HepG2 (cell line): ENCODE measurements around the gene AGER. TPM values are rescaled to one million over a fixed set of nuclear protein-coding genes. Genes with fewer than 3 reads are reported as not detected.

Experiments used
- ATAC-seq: fragments of 200-7000 bp; cut with Tn5 transposase; 3 replicates; pipeline ENCODE4 v1.9.1; 2020; ENCODE audit warnings: mild to moderate bottlenecking, moderate library complexity
- BruUV-seq: library from RNA; stranded (reverse); fragments of 400-500 nt; replicated peaks from 2 replicates; lab custom pipeline; 2021; lab: Mats Ljungman, UMichigan
- CTCF ChIA-PET: fragments of 300-600 bp; formaldehyde crosslinking; extraction: SDS; loops from one replicate; lab custom pipeline; 2021; ENCODE audit warnings: low total read pairs, inconsistent platforms, low intra/inter-chr PET ratio; lab: Yijun Ruan, JAX
- POLR2A ChIA-PET: fragments of 350-600 bp; sonication (Branson Sonifier 250); formaldehyde crosslinking; loops from one replicate; lab custom pipeline; 2020; ENCODE audit warnings: antibody characterized with exemption, inconsistent platforms; lab: Yijun Ruan, JAX
- DNase-seq: peaks from one replicate; pipeline ENCODE4 v3.0.0-alpha.2; 2015; ENCODE audit warnings: low spot score
- FAIRE-seq: peaks from 3 replicates; lab custom pipeline; 2011; peaks lifted over from hg19 to GRCh38; lab: Jason Lieb, UNC
- H2AFZ ChIP-seq: one replicate; pipeline ENCODE4 v1.6.1; 2011; ENCODE audit warnings: low read length, inconsistent platforms
- H3K27ac ChIP-seq: fragments of 300-600 bp; 3 replicates; pipeline ENCODE4 v1.8.0; 2011; ENCODE audit warnings: mixed run types, mild to moderate bottlenecking, mixed read lengths, low read length, inconsistent platforms; ENCODE audit not compliant: insufficient read depth; ENCODE audit errors: extremely low read length
- H3K27me3 ChIP-seq, 2 experiments: fragments of 200-600 bp in 1 of 2; 2 replicates in 1 of 2; 3 replicates in 1 of 2; pipeline versions ENCODE4 v1.6.0 to v1.8.0; 2011; ENCODE audit warnings: low read length in 2 of 2, mild to moderate bottlenecking in 2 of 2, moderate library complexity in 2 of 2, inconsistent platforms in 1 of 2; ENCODE audit not compliant: insufficient read depth in 2 of 2, control insufficient read depth in 1 of 2
- H3K36me3 ChIP-seq, 2 experiments: fragments of 200-600 bp in 1 of 2; replicated peaks in 1 of 2; 2 replicates in 1 of 2; 3 replicates in 1 of 2; pipeline versions ENCODE4 v1.5.1 to v1.8.0; 2011; ENCODE audit warnings: low read length in 2 of 2, inconsistent platforms in 1 of 2; ENCODE audit not compliant: insufficient read depth in 2 of 2, control insufficient read depth in 1 of 2
- H3K4me1 ChIP-seq: 2 replicates; pipeline ENCODE4 v1.5.1; 2012; ENCODE audit warnings: low read length, inconsistent platforms; ENCODE audit not compliant: insufficient read depth
- H3K4me2 ChIP-seq: 2 replicates; pipeline ENCODE4 v1.6.0; 2011; ENCODE audit warnings: low read depth, low read length, inconsistent platforms
- H3K4me3 ChIP-seq, 3 experiments: fragments of 200-600 bp in 1 of 3; sonication (generic), shearing (Covaris generic) in 1 of 3; replicated peaks in 1 of 3; 2 replicates each; pipeline ENCODE4 v1.5.1; 2011 to 2016; ENCODE audit warnings: low read length in 3 of 3, inconsistent platforms in 2 of 3, low read depth in 2 of 3, mild to moderate bottlenecking in 2 of 3, control low read depth in 1 of 3, mixed read lengths in 1 of 3; ENCODE audit not compliant: insufficient read depth in 1 of 3
- H3K79me2 ChIP-seq: one replicate; pipeline ENCODE4 v1.6.1; 2011; ENCODE audit warnings: low read length, inconsistent platforms; ENCODE audit not compliant: insufficient read depth
- H3K9ac ChIP-seq: 2 replicates; pipeline ENCODE4 v1.6.0; 2011; ENCODE audit warnings: mild to moderate bottlenecking, low read depth, low read length, inconsistent platforms; ENCODE audit not compliant: insufficient read depth
- H3K9me3 ChIP-seq: 2 replicates; pipeline ENCODE4 v1.5.1; 2012; ENCODE audit warnings: mild to moderate bottlenecking, low read length
- H4K20me1 ChIP-seq: 2 replicates; pipeline ENCODE4 v1.6.0; 2011; ENCODE audit warnings: inconsistent platforms, mild to moderate bottlenecking, low read length, moderate library complexity; ENCODE audit not compliant: insufficient read depth
- ZNF460 ChIP-seq: sonication (generic); formaldehyde crosslinking; IDR thresholded peaks from 2 replicates; pipeline ENCODE4 v1.5.1; 2020; ENCODE audit warnings: missing genetic modification reagents, mild to moderate bottlenecking, borderline replicate concordance
- ZNF687 ChIP-seq: sonication (generic); formaldehyde crosslinking; IDR thresholded peaks from 2 replicates; pipeline ENCODE4 v1.5.1; 2020; ENCODE audit warnings: mild to moderate bottlenecking, missing genetic modification reagents, moderate library complexity
- ZNF710 ChIP-seq: sonication (generic); formaldehyde crosslinking; IDR thresholded peaks from 2 replicates; pipeline ENCODE4 v1.5.0; 2020; ENCODE audit warnings: mild to moderate bottlenecking, missing genetic modification reagents, borderline replicate concordance
- WGBS: methylation state at CpG from one replicate; pipeline ENCODE4 v1.1.6; 2017; ENCODE audit warnings: low lambda C conversion rate; 5-methylcytosine and 5-hydroxymethylcytosine counted together
- in situ Hi-C: cut with HindIII; loops from 2 replicates; pipeline ENCODE4 v1.10.0; 2017; ENCODE audit warnings: low pct_unique_long_range_greater_than_20kb; ENCODE audit not compliant: extremely low pct_ligation_motif_present
- intact Hi-C: fragments of 100-400 bp; cut with micrococcal nuclease; formaldehyde crosslinking; loops from one replicate; pipeline ENCODE4 v1.10.0; 2022; ENCODE audit not compliant: unreplicated experiment
- polyA plus RNA-seq, 8 experiments: library from polyadenylated mRNA; depleted of rRNA in 3 of 8; stranded (reverse) in 7 of 8; unstranded in 1 of 8; fragments of >200 nt; fragmentation: Illumina TruSeq in 4 of 8; extraction: Trizol in 4 of 8; gene quantifications; 2 replicates each; pipeline versions ENCODE4 v1.2.1 to v1.2.3, GENCODE V29; 2011 to 2016; ENCODE audit warnings: low read depth in 4 of 8, missing spikeins in 1 of 8, mixed read lengths in 1 of 8; ENCODE audit not compliant: insufficient read depth in 1 of 8
- total RNA-seq, 5 experiments: library from RNA; depleted of rRNA; stranded (reverse); fragments of >200 nt; fragmentation: Illumina TruSeq; extraction: Trizol; gene quantifications; 2 replicates each; pipeline ENCODE4 v1.2.3, GENCODE V29; 2016; ENCODE audit warnings: low read depth in 1 of 5

The AGER gene
- total and polyA plus RNA-seq, 2 of the 13 experiments (the other 11 are each of a cell fraction or from before 2014, with no cell fraction given): 1.9 to 5.1 TPM

- 33% methylated on average over 11 of the region's 13 CpGs for WGBS
- no peaks in the 10 kb centered on the region for H4K20me1 ChIP-seq
- in situ Hi-C loops: no loop called here
- ChIA-PET CTCF (no interaction called here), POLR2A (no interaction called here)
- H3K4me3 ChIP-seq: no peak overlapping the region
- H2AFZ ChIP-seq: no peak overlapping the region
- H3K27ac ChIP-seq: no peak overlapping the region
- H3K9me3 ChIP-seq: no peaks in the 10 kb centered on the region
- H3K36me3 ChIP-seq: no peaks in the 10 kb centered on the region
- intact Hi-C loops: no loop called here
- no peak overlapping the region for H3K9ac ChIP-seq
- TF ChIP-seq ZNF687 (CRISPR knock-in tag) (0 out of 2 replicates have a peak, but pooled peaks have one; percentile 12), ZNF710 (CRISPR knock-in tag) (0 out of 2 replicates have a peak, but pooled peaks have one; percentile 32), ZNF460 (CRISPR knock-in tag) (no peak)
- ATAC-seq: no peak
- no peak overlapping the region for H3K4me2 ChIP-seq
- BruUV-seq: no TSS peak
- no peak for DNase-seq
- H3K27me3 ChIP-seq: peaks cover 4 to 29% of the 10 kb centered on the region in 2 experiments; a peak in 4 of 5 replicates
- H3K4me1 ChIP-seq: peaks cover 33% of the 10 kb centered on the region
- no peak for FAIRE-seq
- H3K79me2 ChIP-seq: no peaks in the 10 kb centered on the region
These were observed 16.8 kb upstream of the AGER start for GRCh38 chr6:32200711-32201475.
